H1 (cell line): Measurements from ENCODE around the gene AP3D1. TPM values are rescaled to one million over a fixed set of nuclear protein-coding genes. Genes with fewer than 3 reads are reported as not detected.

Source experiments
- ATF2 ChIP-seq: IDR thresholded peaks from 2 replicates; pipeline ENCODE4 v1.6.1; 2012; ENCODE audit warnings: low read length, inconsistent platforms
- CHD1 ChIP-seq: IDR thresholded peaks from 2 replicates; pipeline ENCODE4 v1.6.1; 2012; ENCODE audit warnings: low read depth, low read length, improper control_type of control experiment
- CHD7 ChIP-seq: fragments of 300-600 bp; sonication (generic); IDR thresholded peaks from 2 replicates; pipeline ENCODE4 v1.7.1; 2012; ENCODE audit warnings: low read length, moderate library complexity, mild to moderate bottlenecking, inconsistent platforms; ENCODE audit not compliant: insufficient replicate concordance
- FOSL1 ChIP-seq: IDR thresholded peaks from 2 replicates; pipeline ENCODE4 v1.6.1; 2011; ENCODE audit warnings: mild to moderate bottlenecking, low read depth, low read length, moderate library complexity; ENCODE audit not compliant: insufficient read depth
- HDAC2 ChIP-seq, 2 experiments: fragments of 300-600 bp in 1 of 2; sonication (generic) in 1 of 2; IDR thresholded peaks; 2 replicates each; pipeline ENCODE4 v1.6.1; 2011 to 2012; ENCODE audit warnings: low read depth in 2 of 2, low read length in 2 of 2, mild to moderate bottlenecking in 2 of 2, moderate library complexity in 2 of 2, borderline replicate concordance in 1 of 2, inconsistent platforms in 1 of 2
- JUN ChIP-seq: IDR thresholded peaks from 2 replicates; pipeline ENCODE4 v1.6.1; 2011; ENCODE audit warnings: low read depth, mild to moderate bottlenecking, improper control_type of control experiment, low read length
- JUND ChIP-seq: IDR thresholded peaks from 2 replicates; pipeline ENCODE4 v1.6.1; 2011; ENCODE audit warnings: mild to moderate bottlenecking, improper control_type of control experiment, low read length
- MAX ChIP-seq: IDR thresholded peaks from 2 replicates; pipeline ENCODE4 v1.6.1; 2012; ENCODE audit warnings: inconsistent platforms
- polyA plus RNA-seq, 7 experiments: library from polyadenylated mRNA; depleted of rRNA in 3 of 7; stranded (reverse) in 5 of 7; unstranded in 2 of 7; fragments of >200 nt in 5 of 7; fragments of 200-250 nt in 2 of 7; gene quantifications; 1 replicate in 5 of 7; 2 replicates in 1 of 7; 4 replicates in 1 of 7; pipeline versions ENCODE4 v1.2.1 to v1.2.3, GENCODE V29; 2011 to 2013; ENCODE audit warnings: missing spikeins in 2 of 7, mixed read lengths in 2 of 7
- total RNA-seq: library from RNA; stranded (reverse); fragmentation: NEBNext Ultra II Directional; extraction: Animal tissue kit (Norgen Biotek cat#: 25700); gene quantifications from 2 replicates; pipeline ENCODE4 v1.2.1, GENCODE V29; 2021

AP3D1 gene
- total and polyA plus RNA-seq, 2 of the 8 experiments (the other 6 are each of a cell fraction or from before 2014, with no cell fraction given), result 161 to 174 TPM

- no peak for TF ChIP-seq HDAC2 (IDR thresholded peaks at IDR 0.05; ENCODE audit: borderline replicate concordance in 1 of 2, low read depth in 2 of 2, low read length in 2 of 2)
- no peak for TF ChIP-seq CHD1
- TF ChIP-seq ATF2, result no peak
- no peak for TF ChIP-seq CHD7
- no peak for TF ChIP-seq FOSL1
- TF ChIP-seq JUND, result no peak
- TF ChIP-seq JUN, result no peak
- no peak for TF ChIP-seq MAX
These were observed 51.2 kb downstream of the AP3D1 start (continued) for GRCh38 chr19:2099937-2100718.
